ENCODE measurements around the gene ZNF135.

ZNF135 gene

DNA sequence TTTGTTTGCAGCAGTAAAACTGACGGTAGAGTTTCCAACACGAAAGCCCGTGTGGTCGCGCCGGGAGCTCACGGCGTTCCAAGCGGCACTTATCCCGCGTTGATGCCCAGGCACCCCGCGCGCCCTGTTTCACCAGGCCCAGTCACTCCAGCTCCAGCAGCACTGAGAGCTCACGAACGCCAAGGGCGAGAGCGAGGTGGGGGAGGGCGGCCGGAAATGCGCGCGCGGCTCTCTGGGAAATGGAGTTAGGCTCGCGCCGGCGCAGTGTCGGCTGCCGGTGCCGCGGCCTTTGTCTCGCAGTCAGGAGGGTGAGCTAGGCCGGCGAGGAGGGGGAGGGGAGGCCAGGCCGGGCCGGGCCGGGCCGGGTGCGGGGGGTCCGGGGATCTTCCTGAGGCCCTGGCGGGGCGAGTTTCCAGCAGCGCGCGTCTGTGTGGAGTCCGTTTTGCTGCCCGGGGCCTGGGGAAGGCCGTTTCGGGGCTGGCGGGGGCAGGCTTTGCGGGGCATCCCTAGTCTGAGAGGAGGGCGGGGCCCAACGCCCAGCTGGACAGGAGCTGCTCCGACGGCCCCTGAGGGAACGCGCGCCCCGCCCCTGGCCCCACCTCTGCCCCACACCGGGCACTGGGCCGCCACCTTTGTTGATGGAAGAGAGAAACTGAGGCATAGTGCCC is at the start of gene ZNF135:
Gene ZNF135 (plus strand): TSS at position 280 of the 668 bp plus-strand sequence. CDS start 721 bp downstream, outside the sequence.
- peak; percentile 68 to 71 for DNase-seq (ENCODE audit: low read depth in 2 of 2)

DNA sequence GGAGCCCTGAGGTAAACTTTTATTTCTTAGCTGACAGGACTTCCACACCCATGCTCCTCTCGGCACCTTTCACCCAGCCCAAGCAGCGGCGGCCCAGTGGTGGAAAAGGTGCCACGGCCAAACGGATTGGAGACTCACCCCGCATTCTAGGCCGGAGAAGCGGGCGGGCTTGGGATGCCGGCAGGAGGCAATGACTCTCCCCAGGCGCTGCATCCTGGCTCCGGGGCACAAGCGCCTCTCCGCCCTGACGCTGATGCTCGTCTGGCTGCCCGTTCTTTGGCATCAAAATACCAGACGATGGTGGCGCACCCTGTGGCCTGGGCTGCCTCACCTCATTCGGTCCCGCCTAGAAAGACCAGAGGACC is 49.8 kb upstream of the ZNF135 start:
- no peak for DNase-seq (ENCODE audit: low read depth in 2 of 2)

DNA sequence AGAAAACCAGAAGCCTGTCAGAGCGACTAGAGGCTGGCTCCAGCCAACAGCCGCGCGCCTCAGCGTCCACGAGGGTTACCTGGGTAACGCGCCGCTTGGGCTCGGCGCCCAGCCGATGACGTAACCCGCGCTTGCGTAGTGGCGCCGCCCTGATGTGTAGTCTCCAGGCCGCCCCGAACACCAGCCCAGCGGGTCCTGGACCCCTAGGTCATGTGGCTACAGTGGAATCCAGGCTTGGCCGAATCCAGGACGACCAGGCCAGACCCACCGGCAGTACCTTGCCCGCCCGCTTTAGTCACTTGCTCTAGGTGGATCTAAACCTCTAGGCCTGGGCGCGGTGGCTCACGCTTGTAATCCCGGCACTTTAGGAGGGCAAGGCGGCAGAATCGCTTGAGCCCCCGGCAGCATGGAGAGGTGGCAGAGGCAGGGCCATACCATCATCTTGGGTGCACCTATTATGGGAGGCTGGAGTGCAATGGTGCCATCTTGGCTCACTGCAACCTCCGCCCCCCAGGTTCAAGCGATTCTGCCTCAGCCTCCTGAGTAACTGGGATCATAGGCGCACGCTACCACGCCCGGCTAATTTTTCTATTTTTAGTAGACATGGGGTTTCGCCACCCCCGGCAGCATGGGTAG is 49.3 kb upstream of the ZNF135 start:
- peak; percentile 63 to 66 for DNase-seq (ENCODE audit: low read depth in 2 of 2)

DNA sequence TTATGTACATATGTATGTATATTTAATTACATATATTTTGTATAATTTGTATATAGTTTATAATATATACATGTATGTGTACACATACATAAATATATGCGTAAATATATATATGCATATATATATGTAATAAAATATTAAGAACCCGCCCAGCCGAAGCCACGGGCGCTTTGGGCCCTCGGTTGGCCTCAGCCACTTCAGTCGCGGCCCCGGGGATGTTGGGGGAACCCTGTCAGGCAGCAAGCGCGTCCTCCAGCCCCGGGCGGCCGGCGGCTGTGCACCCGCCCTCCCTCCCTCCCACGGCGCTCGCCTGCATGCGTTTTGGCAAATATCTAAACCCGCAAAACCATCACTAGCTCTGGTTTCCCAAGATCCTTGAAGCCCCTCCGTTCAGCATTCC is 48.6 kb upstream of the ZNF135 start:
- DNase-seq (ENCODE audit: low read depth in 2 of 2), result no peak

GRCh38 chr19:58014141-58014540 is 44.9 kb upstream of the ZNF135 start:
- DNase-seq (ENCODE audit: low read depth in 2 of 2), result no peak

DNA sequence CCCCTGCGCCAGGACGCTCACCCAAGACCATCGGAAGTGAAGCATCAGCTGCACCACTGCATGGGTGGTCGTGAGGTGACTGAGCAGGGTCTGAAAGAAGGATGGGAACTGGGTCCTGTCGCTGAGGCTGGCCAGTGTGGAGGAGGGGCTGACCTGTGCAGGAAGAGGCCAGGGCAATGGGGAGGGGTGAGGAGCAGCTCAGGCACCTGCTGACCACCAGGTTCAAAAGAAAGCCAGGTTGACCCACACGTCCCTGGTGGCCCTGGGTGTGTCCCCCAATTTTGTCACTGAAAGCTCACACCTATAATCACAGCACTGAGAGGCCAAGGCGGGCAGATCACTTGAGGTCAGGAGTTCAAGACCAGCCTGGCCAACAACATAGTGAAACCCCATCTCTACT is 39.0 kb upstream of the ZNF135 start:
- no peak for DNase-seq (ENCODE audit: low read depth in 2 of 2)

GRCh38 chr19:58021541-58022282 is 37.4 kb upstream of the ZNF135 start:
- DNase-seq (ENCODE audit: low read depth in 2 of 2), result no peak

GRCh38 chr19:58022283-58022660 is 36.8 kb upstream of the ZNF135 start:
- no peak for DNase-seq (ENCODE audit: low read depth in 2 of 2)

DNA sequence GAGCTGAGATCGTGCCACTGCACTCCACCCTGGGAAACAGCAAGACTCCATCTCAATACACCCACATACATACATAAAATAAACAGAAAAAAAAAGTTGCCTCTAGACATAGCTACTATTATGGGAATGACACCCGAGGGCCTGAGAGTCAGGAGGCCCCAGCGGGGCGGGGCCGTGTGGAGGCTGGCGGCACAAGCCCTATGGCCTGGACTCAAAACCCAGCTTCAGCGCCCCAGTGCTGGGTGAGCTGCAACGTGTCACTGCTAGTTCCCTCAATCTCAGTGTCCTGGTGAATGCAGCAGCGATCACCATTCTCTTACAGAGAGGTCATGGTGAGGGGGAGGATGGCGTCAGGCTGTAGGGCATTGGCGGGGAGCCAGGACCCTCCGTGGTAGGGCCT is 34.4 kb upstream of the ZNF135 start:
- no peak for DNase-seq (ENCODE audit: low read depth in 2 of 2)

DNA sequence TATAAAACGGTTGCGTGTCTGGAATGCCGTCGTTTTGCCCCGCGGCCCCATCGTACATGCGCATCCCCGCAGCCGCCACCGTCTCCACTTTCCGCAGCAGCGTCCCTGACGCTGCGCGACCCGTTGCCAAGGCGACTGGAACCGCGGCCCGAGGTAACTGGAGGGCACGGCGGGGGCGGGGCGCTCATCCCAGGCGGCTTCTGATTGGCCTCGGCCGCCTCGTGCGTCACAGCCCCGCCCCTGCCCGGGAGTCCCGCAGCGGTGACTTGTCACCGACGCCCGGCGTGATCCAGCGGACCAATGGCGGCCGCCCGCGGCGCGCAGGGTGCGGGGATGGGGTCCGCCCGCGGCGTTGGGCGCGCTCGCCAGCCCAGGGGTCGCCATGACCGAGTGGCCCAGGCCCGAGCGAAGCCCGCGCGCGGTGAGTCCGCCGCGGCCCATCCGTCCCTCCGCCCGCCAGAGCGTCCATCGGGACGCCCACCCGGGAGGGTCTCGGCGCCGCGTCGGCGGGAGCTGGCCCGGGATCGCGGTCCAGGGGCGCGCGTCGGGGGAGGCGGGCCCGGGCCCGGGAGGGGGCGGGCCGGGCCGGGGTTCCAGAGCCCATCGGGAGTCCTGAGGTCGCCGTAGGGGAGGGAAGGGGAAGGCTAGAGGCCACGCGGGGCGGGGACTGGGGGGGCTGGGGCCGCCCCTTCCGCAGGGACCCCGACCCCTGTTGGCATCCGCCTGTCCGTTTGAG is 25.2 kb upstream of the ZNF135 start, which contains the start of gene ZSCAN1:
Gene ZSCAN1 (plus strand): TSS at position 285 of the 736 bp plus-strand sequence. CDS start 3,812 bp downstream, outside the sequence.
- DNase-seq (ENCODE audit: low read depth in 2 of 2), result peak; percentile 69 to 70

DNA sequence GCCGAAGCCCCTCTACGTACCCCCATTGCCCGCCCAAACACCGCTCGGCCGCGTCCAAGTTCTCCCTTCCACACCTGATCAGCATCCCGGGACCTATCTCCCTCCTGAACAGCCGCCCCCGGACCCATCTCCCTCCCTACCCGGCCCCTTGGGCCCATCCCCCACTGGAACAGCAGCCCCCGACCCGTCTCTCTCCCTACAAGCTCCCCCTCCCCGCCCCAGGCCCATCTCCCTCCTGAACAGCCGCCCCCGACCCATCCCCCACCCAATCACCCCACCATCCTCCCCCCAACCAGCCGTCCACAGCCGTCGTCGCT is 24.6 kb upstream of the ZNF135 start:
- DNase-seq (ENCODE audit: low read depth in 2 of 2), result no peak

DNA sequence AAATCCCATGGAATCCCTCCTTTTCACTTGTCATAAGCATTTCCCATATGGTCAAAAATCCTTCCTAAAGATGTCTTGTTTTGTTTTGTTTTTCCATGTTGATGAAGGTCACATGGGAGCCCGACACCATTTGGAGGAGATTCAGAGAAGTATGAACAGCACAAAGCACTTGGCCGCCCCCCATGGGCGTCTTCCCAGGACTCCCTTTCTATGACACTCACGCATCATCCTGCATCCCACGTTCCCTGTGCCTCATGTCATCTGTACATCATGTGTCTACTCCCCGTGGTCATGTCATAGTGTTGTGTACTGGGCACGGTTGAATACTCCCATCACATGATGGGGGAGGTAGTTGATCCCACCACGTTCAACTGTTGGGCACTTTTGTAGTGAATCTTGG is 23.2 kb upstream of the ZNF135 start:
- DNase-seq (ENCODE audit: low read depth in 2 of 2), result no peak

DNA sequence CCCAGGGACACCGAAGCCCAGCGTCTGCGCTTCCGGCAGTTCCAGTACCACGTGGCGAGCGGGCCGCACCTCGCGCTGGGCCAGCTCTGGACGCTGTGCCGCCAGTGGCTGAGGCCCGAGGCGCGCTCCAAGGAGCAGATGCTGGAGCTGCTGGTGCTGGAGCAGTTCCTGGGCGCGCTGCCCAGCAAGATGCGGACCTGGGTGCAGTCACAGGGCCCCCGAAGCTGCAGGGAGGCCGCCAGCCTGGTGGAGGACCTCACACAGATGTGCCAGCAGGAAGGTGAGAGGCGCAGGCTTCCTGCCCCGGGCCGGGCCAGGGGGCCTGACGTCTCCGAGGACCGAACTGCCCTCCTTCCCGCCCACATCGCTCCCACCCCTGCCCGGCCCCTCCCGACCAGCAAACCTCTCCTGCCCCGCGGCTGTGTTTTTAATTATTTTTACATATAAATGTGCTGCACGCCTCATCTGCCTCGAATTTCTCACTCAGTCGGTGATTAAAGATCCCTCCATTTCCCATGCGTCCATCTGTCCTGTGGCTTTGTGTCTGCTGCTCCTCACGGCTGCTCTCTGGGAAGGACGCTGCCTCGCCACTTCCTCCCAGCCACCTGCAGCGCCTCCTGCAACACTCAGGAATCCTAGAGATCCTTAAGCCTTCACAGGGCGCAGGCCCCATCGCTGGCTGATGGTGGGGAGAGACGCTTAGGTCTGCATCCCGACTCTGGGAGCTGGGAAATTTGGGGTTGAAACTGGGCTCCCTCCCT is 21.0 kb upstream of the ZNF135 start:
- DNase-seq (ENCODE audit: low read depth in 2 of 2), result no peak

DNA sequence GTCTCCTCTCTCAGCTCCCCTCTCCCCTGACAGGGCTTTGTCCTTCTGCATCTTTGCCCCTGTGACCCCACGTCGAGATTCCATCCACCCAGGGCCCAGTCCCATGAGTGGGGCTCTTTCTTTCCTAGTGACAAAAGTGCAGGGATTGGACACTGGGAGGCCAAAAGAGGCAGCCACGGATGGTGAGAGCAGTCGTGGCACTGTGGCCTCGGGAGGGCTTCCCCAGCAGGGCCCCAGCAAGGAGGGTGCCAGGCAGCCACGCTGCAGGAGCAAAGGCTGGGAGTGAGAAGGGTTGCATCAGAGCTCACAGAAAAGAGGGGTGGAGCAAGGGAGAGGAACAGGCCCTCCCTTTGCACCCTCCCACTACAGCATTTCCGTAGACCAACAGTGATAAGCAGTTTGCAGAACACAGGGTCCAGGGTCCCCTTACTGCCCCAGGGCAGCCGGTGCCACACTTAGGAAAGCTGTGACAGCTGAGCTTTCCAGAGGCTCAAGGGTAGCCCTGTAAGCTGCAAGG is 20.3 kb upstream of the ZNF135 start:
- DNase-seq (ENCODE audit: low read depth in 2 of 2), result no peak

GRCh38 chr19:58040751-58041525 is 18.1 kb upstream of the ZNF135 start:
- no peak for DNase-seq (ENCODE audit: low read depth in 2 of 2)

DNA sequence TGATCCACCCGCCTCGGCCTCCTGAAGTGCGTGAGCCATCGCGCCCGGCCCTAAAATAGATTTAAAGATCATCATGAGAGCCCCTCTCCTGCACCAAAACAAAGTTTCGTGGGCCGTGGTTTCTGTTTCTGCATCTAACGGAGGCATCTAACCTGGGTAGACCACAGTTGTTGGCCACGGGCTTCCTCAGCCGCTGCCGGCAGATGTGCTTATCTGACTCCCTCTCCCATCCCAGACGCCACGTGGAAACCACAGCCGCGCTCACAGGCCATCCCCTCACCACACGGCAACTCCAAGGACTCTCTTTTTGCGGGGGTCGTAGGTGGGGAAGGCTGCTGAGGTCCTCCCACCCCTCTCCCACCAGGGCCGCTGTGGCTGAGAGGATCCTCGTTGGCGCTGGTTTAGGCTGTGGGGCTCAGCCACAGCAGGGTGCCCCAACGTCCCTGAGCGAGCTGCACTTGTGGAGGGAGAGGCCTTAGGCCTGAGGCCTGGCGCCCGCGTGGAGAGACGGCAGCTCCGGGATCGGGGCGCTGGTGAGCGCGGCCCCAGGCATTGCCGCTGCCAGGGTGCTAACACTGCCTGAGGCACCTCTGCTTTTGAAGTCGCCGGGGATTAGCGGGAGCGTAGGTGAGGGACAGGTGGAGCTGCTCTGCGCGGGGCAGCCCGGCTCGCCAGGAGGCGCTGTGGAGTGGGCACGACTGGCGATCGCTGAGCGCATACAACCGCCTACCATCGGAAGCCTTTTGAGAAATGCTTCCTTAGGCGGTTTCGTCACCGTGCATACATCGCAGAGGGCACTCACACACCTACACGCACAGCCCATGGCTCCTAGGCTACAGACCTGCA is 16.4 kb upstream of the ZNF135 start:
- DNase-seq (ENCODE audit: low read depth in 2 of 2), result no peak

- no peak for DNase-seq (ENCODE audit: low read depth in 2 of 2)
These were observed 14.7 kb upstream of the ZNF135 start for GRCh38 chr19:58044391-58044790.

DNA sequence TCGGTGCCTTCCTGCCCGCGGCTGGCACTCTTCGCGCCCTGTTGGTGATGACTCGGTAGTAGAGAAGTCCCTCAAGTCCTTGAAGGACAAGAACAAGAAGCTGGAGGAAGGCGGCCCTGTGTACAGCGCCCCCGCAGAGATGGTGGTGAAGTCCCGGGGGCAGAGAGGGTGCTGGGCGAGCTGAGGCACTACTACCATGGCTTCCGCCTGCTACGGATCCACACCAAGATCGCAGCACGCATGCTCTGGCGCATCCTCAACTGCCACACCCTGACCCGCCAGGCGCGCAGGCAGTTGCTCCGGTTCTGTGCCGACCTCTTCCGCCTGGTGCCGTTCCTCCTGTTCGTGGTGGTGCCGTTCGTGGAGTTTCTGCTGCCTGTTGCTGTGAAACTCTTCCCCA is 14.2 kb upstream of the ZNF135 start:
- DNase-seq (ENCODE audit: low read depth in 2 of 2), result no peak

- DNase-seq (ENCODE audit: low read depth in 2 of 2), result no peak
These were observed 13.6 kb upstream of the ZNF135 start for GRCh38 chr19:58045411-58046050.
